ENCODE data around the gene DLG3.
"Not testable (repeated sequence)": the region's sequence is repeated elsewhere in the genome, so short reads cannot be mapped to it uniquely, and the experiment has no call there.

DLG3 gene

DNA sequence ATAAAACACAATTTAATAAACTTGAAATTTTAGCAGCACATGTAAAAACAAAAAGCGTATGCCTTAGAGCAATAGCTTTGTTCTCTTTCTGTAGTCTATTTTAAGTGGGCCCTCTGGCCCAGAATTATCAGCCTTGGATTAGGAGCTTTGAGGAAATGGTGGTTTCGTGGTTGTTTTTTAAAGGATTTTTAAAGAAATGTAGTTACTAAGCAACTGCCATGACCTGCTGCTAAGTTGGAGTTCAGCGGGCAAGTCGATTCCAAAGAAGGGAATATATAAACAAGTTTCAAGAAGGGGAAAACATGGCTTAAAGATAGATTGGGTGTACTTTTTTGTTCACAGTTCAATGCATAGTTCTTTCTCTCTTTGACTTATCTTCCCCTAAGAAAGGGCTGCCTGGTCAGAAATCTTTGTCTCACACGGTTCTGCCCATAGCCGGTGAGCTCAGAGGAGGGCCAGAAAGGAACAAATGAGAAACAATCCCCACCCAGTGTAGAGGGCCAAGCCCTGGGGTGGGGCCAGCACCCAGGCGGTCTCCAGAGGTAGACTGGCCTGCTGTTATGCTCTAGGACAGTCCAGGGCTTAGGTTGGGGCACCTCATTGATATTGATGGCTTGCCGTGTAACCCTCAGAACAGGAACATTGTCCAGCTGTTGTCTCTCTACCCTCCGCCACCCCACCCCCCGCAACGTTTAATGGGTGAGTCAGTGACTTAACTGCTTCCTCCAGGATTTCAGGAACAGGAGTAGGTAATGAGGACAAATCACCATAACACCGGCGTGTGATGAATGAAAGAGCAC, 32.5 kb downstream of the DLG3 start:
- peak; percentile 5 for DNase-seq

- no peak for DNase-seq
Measured at GRCh38 chrX:70477734-70478075, 33.1 kb downstream of the DLG3 start.

DNA sequence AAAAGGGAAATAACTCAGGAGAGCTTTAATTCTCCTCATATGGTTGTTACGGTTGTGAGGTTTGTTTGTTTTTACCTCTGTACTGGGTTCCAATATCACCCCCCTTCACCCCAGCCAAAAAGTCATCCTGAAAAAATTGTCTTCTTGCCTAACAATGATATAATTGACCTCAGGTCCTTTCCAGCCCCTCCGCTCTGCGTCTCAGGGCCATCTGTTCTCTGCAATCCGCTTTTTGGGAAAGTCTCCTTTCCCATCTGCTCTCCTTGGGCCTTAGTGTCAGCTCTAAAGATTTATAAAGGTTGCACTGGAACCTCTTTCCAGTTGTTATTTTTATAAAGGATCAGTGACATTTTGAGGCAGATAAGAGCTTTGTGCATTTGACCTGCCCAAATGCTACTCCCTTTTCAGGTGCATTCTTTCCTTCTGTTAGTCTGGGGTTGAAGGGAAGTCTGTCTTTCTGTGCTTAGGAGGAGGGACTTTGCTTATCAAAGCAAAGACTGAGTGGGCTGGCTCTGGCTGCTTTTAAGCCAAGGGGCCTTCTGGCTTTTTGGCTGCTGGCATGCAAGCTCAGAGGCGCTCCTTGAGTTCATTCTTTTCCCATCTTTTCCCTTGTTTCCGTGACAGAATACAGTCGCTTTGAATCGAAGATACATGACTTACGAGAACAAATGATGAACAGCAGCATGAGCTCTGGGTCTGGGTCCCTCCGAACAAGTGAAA, 34.1 kb downstream of the DLG3 start:
- no peak for DNase-seq

- no peak for DNase-seq
Measured at GRCh38 chrX:70479247-70479921, 34.7 kb downstream of the DLG3 start.

DNA sequence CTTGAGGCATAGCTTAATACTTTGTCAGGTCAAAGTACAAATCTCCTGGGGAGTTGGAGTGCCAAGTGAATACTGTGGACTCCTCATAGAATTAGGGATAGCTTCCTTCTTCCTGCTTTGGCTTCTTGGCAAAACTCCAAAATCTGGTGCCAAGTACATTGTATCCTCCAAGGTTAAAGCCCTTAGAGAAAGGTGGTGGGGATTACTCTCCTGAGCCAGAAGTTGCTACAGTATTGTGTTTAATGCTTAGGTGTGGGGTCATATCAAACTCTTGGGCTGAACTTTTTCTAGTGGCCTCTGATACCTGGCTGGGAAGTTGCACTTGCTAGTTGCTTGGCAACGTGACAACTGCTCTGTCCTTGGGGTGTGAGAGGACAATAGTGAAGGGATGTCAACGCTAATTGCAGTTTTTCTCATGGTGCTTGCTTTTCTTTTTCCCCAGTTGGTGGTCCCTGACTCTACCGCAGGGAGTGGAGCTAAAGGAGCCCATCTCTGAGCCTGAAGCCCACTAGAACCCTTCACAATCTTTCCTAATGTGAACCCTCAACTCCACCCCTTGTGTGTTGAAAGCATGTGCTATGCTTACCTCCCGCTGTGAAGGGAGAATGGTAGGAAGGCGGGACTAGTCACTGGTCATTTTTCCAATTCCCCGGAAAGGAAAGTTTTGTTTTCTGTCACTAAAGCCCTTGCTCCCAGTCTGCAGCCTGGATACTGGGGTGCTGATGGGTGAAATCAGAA, 35.5 kb downstream of the DLG3 start:
- DNase-seq = peak; percentile 1

DNA sequence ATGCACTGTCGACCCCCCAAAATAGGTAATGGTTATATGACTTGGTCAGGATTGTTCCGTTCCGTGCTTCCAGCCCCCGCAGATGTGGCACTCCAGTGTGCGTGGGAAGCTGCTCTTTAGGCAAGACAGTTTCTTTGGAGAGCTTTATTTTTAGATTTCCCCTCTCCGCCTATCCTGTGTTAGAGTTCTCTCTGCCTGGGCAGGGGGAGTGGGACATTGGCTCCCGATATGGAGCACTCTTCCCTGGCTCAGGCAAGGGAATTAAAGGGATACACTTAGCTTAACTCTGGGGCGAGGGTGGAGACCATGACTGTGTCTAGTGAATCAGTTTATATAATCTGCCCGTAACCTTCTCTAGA, 36.0 kb downstream of the DLG3 start:
- DNase-seq = no peak

DNA sequence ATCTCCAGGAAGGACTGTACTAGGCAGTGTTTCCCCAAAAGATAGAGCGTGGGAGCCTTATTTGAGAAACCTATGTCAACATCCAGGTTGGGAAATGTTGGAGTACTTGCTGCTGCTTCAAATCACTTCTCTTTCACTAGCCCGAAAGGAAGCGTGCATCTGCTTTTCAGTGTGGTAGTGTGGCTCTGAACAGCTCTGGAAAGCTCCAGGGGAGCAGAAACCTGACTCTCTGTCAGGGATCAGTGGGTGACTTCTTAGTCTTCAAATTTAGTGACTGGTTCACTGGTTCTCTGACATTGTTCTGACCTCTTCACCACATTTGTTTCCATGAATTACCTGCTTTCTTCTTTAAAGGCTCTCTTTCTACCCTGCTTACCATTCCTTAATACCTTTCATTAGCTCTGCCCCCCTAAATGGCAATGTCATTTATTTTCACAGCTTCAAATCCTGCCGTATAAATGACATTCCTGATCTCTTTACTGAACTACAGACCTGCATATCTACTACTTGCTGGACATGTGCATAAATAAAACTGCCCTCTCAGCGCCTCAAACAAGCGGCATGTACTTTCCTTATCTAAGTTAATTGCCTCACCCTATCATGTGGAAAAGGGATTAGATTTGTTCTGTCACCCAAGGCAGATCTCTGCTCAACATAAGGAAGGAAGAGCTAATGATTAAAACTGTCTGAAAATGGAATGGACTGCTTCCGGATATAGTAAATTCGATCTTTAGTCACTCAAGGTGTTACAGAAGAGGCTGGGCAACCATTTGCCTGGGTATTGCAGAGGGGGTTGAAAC, 37.0 kb downstream of the DLG3 start:
- no peak for DNase-seq

GRCh38 chrX:70482300-70482699, 37.7 kb downstream of the DLG3 start:
- DNase-seq = no peak

- DNase-seq = peak; percentile 23
Measured at GRCh38 chrX:70485466-70485865, 40.8 kb downstream of the DLG3 start.

DNA sequence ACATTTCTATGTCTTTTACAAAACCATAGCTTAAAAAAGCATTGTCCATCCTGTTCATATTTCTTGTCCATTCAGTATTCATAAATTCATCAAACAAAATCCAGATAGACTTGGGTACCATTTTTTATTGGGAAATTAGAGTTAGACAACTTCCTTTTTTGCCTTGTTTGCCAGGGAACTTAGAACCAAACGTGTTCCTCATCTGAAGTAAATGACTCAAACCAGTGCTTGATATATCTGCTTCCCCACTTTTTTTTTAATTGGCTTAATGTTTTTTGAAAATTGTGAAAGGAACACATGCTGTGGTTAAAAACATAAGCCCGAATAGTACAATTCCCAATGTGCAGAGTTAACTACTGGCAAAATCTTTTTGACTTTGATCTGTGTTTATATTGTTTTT, 44.2 kb downstream of the DLG3 start:
- DNase-seq = no peak

DNA sequence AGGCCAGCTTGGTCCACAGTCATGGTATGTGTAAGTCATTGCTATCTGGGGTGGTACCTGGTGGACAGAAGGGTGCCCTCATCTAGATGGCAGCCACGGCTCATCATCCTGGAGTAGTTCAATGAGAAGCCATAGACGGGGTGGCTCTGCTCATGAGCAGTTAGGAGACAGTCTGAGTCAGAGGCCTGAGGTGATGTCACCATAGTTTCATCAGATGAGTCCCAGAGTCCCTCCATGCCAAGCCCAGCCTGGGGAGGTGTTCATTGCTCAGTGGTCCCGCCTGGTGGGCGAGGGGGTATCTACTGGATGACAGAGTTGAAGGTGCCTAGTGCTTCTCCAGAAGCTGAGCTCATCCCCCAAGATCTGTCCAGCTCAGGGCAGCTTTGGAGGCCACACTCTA, 49.8 kb downstream of the DLG3 start:
- DNase-seq = no peak

DNA sequence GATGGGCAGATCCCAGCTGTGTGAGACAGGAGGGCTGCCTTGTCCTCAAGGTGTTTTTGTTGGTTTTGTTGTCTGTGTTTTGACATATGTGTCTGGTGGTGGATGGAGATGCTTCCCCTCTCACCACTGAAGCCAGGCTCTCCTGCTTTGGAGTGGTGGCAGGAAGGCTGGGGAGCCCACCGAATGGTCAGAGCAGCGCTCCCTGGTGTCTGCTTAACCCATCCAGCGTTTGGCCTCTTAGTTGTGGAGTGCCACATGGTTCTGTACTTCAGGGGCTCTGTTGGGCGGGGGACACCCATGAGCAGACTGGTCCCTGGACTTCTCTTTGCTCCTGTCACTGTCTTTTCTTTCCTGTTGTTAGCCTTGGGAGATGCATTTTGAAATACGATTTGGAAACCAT, 51.9 kb downstream of the DLG3 start:
- no peak for DNase-seq

DNA sequence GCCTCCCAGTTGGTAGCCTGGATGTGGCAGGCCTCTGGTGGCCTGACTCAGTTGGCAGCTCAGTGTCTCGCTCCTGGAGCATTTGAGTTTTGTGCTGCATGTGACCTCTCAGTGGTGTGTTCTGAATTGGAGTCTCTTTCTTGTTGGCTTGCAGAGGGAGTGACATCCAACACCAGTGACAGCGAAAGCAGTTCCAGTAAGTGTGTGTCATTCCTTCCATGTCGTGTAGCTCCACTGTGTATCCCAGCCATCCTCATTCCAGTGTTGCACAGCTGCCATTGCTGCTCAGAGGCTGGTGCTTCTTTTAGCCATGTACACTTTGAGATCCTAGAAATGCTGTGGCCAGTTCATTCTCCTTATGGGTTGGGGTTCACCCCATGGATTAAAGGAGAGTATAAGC, 52.4 kb downstream of the DLG3 start:
- no peak for DNase-seq

GRCh38 chrX:70498129-70498528, 53.5 kb downstream of the DLG3 start:
- DNase-seq = no peak

DNA sequence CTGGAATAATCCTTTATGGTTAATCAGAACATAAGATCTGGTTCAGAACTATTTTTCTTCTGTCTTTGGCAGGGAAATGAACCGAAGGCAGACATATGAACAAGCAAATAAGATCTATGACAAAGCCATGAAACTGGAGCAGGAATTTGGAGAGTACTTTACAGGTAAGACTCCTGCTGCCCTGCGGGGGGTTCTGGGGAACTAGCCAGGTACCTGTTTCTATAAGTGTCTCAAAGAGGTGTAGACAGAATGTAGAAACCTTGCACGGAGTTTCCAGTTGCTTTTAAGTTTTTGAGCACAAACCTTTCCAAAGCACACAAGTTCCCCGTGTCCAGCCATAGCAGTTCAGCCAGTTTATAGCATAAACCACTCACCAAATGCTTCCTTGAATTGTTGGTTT, 56.2 kb downstream of the DLG3 start:
- DNase-seq = no peak

DNA sequence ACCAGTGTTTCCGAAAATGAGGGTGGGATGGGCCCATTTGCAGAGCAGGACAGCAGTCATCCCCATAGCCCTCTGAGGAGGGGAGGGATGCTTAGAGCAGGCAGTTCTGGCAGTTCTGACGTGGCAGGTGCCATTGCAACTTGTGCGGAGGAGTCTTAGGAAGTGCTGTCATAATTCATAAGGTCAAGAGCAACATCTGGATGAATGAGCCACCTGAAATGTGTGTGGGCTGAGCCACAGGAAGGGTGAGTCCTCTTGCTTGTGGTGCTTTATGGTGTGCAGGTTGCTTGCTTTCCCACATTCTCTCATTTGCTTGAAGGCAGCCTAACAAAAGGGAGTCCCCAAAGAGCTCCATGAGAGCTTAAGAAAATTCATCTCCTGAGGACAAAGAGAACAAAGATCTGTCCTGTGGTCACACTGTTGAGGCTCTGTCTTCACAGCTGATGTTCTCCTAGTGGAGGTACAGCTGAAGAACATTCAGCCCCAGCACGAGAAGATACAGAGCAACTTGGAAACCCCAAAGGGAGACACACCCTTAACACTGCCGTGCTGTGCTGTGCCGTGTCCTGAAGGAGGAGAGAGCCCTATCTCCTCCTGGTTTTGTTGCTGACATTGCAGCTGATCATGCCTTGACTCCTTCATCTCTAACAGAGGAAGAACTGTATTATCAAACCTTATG, 60.3 kb downstream of the DLG3 start:
- DNase-seq = no peak

DNA sequence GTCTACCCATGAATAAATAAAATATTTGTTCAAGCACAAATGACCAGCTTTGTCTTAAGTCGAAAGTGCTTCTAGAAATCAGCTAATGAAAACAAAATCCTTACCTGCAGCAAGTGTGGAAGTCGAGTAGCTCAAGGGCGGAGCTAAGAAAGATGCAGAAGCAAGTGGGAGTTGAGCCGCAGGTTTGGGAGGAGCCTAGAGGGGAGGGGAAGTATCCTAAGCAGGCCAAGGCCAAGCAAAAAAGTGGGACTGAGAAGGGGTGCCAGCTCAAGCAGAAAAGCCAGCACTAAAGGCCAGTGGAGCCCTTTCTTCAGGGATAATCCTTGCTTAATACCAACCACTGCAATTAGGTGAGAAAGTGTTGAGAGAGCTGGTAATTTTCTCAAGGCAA, 60.8 kb downstream of the DLG3 start:
- DNase-seq = no peak

DNA sequence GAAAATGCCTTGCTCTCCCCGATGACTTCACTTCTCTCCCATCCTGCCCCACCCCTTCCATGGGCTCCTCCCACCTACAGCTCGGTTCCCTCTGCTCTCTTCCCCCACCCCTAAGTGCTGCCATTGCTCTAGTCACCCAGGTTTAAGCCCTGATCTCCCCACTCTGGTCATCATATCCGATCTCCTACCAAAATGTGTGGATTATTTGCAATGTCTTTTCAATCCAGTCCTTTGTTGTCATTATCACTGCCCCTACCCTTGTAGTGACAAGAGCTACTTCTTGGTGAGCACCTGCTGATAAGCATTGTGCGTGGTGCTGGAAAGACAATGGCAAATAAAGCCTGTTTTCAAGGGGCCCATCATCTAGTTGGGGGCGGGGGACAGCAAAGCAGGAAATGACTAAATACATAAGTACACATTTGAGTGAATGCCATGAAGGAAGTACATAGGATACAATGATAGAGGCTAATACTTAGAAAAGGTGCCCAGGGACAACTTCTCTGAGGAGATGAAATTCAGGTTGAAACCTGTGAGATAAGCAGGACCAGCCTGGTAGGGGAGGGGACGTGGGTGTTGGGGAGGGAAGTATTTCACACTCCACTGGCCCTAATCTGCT, 63.8 kb downstream of the DLG3 start:
- DNase-seq = peak; percentile 56

DNA sequence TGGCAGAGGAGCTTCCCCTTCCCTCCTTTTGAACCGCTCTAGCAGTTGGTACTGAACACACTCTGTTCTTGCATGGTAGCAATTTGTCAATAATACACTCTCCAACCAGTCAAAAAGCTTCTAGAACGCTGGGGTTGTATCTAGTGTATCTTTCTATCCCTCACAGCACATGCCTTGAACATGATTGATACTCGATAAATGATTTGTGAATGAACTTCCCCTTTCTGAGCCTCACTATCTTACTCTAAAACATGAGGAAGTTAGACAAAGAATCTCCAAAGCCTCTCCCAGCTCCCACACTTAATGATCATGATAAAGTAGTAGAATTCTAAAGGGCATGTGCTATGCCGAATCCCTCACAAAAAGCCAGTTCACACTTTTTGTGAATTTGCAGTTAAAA, 64.4 kb downstream of the DLG3 start:
- DNase-seq = no peak

DNA sequence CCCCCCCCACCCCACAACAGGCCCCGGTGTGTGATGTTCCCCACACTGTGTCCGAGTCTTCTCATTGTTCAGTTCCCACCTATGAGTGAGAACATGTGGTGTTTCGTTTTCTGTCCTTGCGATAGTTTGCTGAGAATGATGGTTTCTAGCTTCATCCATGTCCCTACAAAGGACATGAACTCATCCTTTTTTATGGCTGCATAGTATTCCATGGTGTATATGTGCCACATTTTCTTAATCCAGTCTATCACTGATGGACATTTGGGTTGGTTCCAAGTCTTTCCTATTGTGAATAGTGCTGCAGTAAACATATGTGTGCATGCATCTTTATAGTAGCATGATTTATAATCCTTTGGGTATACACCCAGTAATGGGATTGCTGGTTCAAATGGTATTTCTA, 70.6 kb downstream of the DLG3 start:
- not testable (repeated sequence) for DNase-seq

DNA sequence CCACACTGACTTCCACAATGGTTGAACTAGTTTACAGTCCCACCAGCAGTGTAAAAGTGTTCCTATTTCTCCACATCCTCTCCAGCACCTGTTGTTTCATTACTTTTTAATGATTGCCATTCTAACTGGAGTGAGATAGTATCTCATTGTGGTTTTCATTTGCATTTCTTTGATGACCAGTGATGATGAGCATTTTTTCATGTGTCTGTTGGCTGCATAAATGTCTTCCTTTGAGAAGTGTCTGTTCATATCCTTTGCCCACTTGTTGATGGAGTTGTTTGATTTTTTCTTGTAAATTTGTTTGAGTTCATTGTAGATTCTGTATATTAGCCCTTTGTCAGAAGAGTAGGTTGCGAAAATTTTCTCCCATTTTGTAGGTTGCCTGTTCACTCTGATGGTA, 71.1 kb downstream of the DLG3 start:
- DNase-seq = not testable (repeated sequence)

DNA sequence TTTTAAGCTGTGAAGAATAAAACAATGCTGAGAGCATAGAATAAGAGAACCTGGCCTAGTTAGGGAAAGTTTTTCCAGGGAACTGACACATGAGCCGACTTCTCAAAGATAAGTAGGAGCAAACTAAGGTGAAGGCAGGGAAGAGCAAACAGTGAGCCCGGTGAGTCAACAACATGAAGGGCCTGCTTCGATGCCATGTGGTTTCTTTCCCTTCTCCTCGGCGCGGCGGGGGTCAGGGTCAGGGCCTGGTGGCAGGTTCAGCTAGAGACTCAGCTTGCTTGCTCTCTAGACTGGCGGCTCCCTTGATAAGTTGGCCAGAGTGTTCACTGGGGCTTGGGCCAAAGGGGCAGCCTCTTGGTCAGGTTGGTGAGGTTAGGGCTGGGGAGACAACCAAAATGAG, 81.1 kb downstream of the DLG3 start:
- peak; percentile 64 for DNase-seq
